Measurements from ENCODE around the gene PDZK1IP1.

DNA sequence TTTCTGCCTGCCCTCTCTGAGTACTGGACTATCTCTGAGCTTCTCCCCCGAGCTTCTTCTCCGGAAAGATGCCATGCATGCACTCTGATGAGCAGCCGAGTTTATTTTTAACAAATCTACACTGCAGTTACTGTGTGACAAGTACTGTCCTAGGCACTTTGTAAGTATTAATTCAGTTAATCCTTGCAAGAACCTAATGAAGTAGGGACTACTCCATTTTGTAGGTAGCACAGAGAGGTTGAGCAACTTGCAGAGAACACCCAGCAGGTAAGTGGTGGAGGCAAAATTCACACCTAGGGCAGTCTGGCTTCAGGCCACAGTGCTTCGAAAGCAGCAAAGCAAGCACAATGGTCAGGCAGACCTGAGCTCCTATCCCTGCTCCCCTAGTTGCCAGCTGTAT lies 46.0 kb upstream of the PDZK1IP1 start:
- TF ChIP-seq CTCF (conservative IDR thresholded peaks at IDR 0.05) (no peak), ZFX (IDR thresholded peaks at IDR 0.05) (no peak)

Measured in C4-2B (cell line).